Tibial nerve (tissue), 4 donors: ENCODE measurements around the gene LCN9.

ENCODE experiments used
- EP300 ChIP-seq, 2 donors: sonication (generic); formaldehyde crosslinking; IDR thresholded peaks; one replicate each; pipeline ENCODE4 v1.6.1; 2017; ENCODE audit warnings: antibody characterized with exemption in 2 of 2, mild to moderate bottlenecking in 1 of 2
- POLR2A ChIP-seq, 2 donors: fragments of 450-650 bp; IDR thresholded peaks; one replicate each; pipeline ENCODE4 v1.6.1; 2017; ENCODE audit warnings: antibody characterized with exemption in 2 of 2, mild to moderate bottlenecking in 2 of 2, moderate library complexity in 2 of 2
- TF ChIP-seq, protein P1 (sequence below), 5 experiments: fragments of 200-600 bp in 3 of 5; fragments of 450-650 bp in 2 of 5; sonication (generic) in 3 of 5; IDR thresholded peaks; one replicate each; pipeline ENCODE4 v1.5.1; 2016 to 2019; ENCODE audit warnings: antibody characterized with exemption in 5 of 5, mild to moderate bottlenecking in 3 of 5, moderate library complexity in 2 of 5

DNA sequence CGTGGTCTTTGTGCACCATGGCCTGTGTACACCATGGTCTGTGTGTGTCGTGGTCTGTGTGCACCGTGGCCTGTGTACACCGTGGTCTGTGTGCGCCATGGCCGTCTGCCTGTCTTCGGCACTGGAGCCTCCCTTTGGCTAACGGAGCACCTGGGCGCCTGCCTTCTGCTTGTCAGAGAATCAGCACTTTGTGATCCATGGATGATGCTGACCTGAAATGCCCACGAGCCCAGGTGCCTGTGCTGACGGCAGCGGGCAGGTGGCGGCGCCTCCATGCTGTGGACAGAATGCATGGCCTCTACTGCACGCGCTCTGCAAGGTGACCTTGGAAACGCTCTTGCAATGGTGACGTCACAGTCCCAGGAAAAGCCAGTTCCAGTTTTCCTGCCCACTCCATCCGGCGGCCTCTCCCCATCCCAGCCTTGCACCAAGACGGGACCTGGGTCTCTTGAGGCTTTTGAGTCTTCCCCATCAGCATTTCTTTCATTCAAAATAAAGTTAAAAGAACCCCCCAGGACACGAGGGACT is 14.6 kb downstream of the LCN9 start:
- TF ChIP-seq EP300 (IDR thresholded peaks at IDR 0.05) (no peak), POLR2A (IDR thresholded peaks at IDR 0.05) (no peak)
- TF ChIP-seq, protein P1, sequence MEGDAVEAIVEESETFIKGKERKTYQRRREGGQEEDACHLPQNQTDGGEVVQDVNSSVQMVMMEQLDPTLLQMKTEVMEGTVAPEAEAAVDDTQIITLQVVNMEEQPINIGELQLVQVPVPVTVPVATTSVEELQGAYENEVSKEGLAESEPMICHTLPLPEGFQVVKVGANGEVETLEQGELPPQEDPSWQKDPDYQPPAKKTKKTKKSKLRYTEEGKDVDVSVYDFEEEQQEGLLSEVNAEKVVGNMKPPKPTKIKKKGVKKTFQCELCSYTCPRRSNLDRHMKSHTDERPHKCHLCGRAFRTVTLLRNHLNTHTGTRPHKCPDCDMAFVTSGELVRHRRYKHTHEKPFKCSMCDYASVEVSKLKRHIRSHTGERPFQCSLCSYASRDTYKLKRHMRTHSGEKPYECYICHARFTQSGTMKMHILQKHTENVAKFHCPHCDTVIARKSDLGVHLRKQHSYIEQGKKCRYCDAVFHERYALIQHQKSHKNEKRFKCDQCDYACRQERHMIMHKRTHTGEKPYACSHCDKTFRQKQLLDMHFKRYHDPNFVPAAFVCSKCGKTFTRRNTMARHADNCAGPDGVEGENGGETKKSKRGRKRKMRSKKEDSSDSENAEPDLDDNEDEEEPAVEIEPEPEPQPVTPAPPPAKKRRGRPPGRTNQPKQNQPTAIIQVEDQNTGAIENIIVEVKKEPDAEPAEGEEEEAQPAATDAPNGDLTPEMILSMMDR (IDR thresholded peaks at IDR 0.05) = no peak
